Neural progenitor cell (in vitro differentiated cells): ENCODE results near the gene SPOP. TPM values are rescaled to one million over a fixed set of nuclear protein-coding genes. Genes with fewer than 3 reads are reported as not detected.

Experiments
- DNase-seq: peaks from one replicate; pipeline ENCODE4 v3.0.0-alpha.2; 2016; ENCODE audit warnings: low spot score
- H2AFZ ChIP-seq: fragments of 200-600 bp; sonication (generic); replicated peaks from 2 replicates; pipeline ENCODE4 v1.6.1; 2016; ENCODE audit warnings: antibody characterized with exemption
- H3F3A ChIP-seq: fragments of 200-600 bp; sonication (generic); 2 replicates; pipeline ENCODE4 v1.6.1; 2016; ENCODE audit warnings: antibody characterized with exemption, low read depth
- H3K27ac ChIP-seq: fragments of 200-600 bp; sonication (generic); 2 replicates; pipeline ENCODE4 v1.5.1; 2016; ENCODE audit warnings: mild to moderate bottlenecking
- H3K27me3 ChIP-seq: fragments of 200-600 bp; sonication (generic); 2 replicates; pipeline ENCODE4 v1.6.1; 2016; ENCODE audit warnings: mild to moderate bottlenecking, moderate library complexity
- H3K36me3 ChIP-seq: fragments of 200-600 bp; sonication (generic); 2 replicates; pipeline ENCODE4 v1.5.1; 2016
- H3K4me1 ChIP-seq: fragments of 200-600 bp; sonication (generic); 2 replicates; pipeline ENCODE4 v1.6.1; 2016; ENCODE audit warnings: mixed run types
- H3K4me2 ChIP-seq: fragments of 200-600 bp; sonication (generic); 2 replicates; pipeline ENCODE4 v1.6.1; 2016
- H3K4me3 ChIP-seq: fragments of 200-600 bp; sonication (generic); 2 replicates; pipeline ENCODE4 v1.5.1; 2016
- H3K79me2 ChIP-seq: fragments of 200-600 bp; sonication (generic); 2 replicates; pipeline ENCODE4 v1.6.1; 2016; ENCODE audit warnings: low read depth
- H3K9ac ChIP-seq: fragments of 200-600 bp; sonication (generic); 2 replicates; pipeline ENCODE4 v1.6.1; 2016
- H3K9me3 ChIP-seq: fragments of 200-600 bp; sonication (generic); 2 replicates; pipeline ENCODE4 v1.5.1; 2016; ENCODE audit warnings: low read depth
- H4K20me1 ChIP-seq: fragments of 200-600 bp; sonication (generic); 2 replicates; pipeline ENCODE4 v1.6.1; 2016; ENCODE audit warnings: low read depth
- H3K27ac Mint-ChIP-seq: 3 replicates; pipeline ENCODE4 v1.8.0; 2021; ENCODE audit warnings: mixed read lengths
- H3K27me3 Mint-ChIP-seq: 2 replicates; pipeline ENCODE4 v1.8.0; 2022; ENCODE audit warnings: low read depth, mild to moderate bottlenecking, inconsistent platforms, moderate library complexity, mixed read lengths; ENCODE audit not compliant: insufficient read depth
- H3K36me3 Mint-ChIP-seq: 3 replicates; pipeline ENCODE4 v1.8.0; 2021; ENCODE audit warnings: mixed read lengths
- H3K4me1 Mint-ChIP-seq: 3 replicates; pipeline ENCODE4 v1.8.0; 2021; ENCODE audit warnings: mixed read lengths
- H3K4me3 Mint-ChIP-seq: 3 replicates; pipeline ENCODE4 v1.8.0; 2021; ENCODE audit warnings: mild to moderate bottlenecking, moderate library complexity, mixed read lengths
- H3K9me3 Mint-ChIP-seq: 3 replicates; pipeline ENCODE4 v1.8.0; 2020; ENCODE audit warnings: mixed read lengths
- CTCF ChIP-seq: fragments of 200-600 bp; sonication (generic); IDR thresholded peaks from 2 replicates; pipeline ENCODE4 v1.5.1; 2017; ENCODE audit warnings: antibody characterized with exemption, mild to moderate bottlenecking
- EZH2 ChIP-seq: fragments of 200-600 bp; sonication (generic); IDR thresholded peaks from 2 replicates; pipeline ENCODE4 v1.6.1; 2017; ENCODE audit warnings: antibody characterized with exemption, mild to moderate bottlenecking, moderate library complexity
- EZH2phosphoT487 ChIP-seq: fragments of 200-600 bp; sonication (generic); IDR thresholded peaks from 2 replicates; pipeline ENCODE4 v1.6.1; 2017; ENCODE audit warnings: antibody characterized with exemption
- total RNA-seq: library from RNA; depleted of rRNA; stranded (reverse); fragments of >200 nt; gene quantifications from 2 replicates; pipeline ENCODE4 v1.2.3, GENCODE V29; 2015; ENCODE audit warnings: low replicate concordance

SPOP gene
- total RNA-seq, 1 donor from 2014 or later, result 40.3 TPM

- Mint-ChIP-seq H3K27me3 (peaks cover 34% of the 10 kb centered on the region), H3K4me1 (peaks cover 12% of the 10 kb centered on the region), H3K36me3 (no peaks in the 10 kb centered on the region), H3K9me3 (no peaks in the 10 kb centered on the region), H3K27ac (no peak overlapping the region), H3K4me3 (no peak overlapping the region)
- no peak overlapping the region for H3K9ac ChIP-seq
- H3K27me3 ChIP-seq, result peaks cover 48% of the 10 kb centered on the region
- peaks cover 30% of the 10 kb centered on the region for H3F3A ChIP-seq
- TF ChIP-seq EZH2 (no peak), CTCF (no peak), EZH2phosphoT487 (no peak)
- H3K4me2 ChIP-seq, result no peak overlapping the region
- no peak overlapping the region for H3K4me3 ChIP-seq
- H3K9me3 ChIP-seq, result no peaks in the 10 kb centered on the region
- H3K4me1 ChIP-seq, result peaks cover 9% of the 10 kb centered on the region
- no peak overlapping the region for H3K27ac ChIP-seq
- DNase-seq, result no peak
- no peak overlapping the region for H2AFZ ChIP-seq
- no peaks in the 10 kb centered on the region for H3K79me2 ChIP-seq
- H4K20me1 ChIP-seq, result no peaks in the 10 kb centered on the region
- H3K36me3 ChIP-seq, result no peaks in the 10 kb centered on the region
Observed at GRCh38 chr17:49566668-49567071, 111.2 kb downstream of the SPOP start.

GRCh38 chr17:49565948-49566491 lies 111.9 kb downstream of the SPOP start:
- no peak overlapping the region for H3K27ac ChIP-seq
- no peak overlapping the region for H3K27ac Mint-ChIP-seq
- no peak for DNase-seq

GRCh38 chr17:49564638-49565037 lies 113.3 kb downstream of the SPOP start:
- Histone ChIP-seq H3K9ac (no peak overlapping the region), H4K20me1 (no peaks in the 10 kb centered on the region), H2AFZ (no peak overlapping the region), H3K4me3 (no peak overlapping the region), H3K27me3 (peaks cover 29% of the 10 kb centered on the region), H3K36me3 (no peaks in the 10 kb centered on the region), H3K4me2 (no peak overlapping the region), H3K79me2 (no peaks in the 10 kb centered on the region), H3K27ac (no peak overlapping the region), H3K4me1 (peaks cover 5% of the 10 kb centered on the region), H3F3A (peaks cover 12% of the 10 kb centered on the region), H3K9me3 (no peaks in the 10 kb centered on the region)
- Mint-ChIP-seq H3K9me3 (no peaks in the 10 kb centered on the region), H3K4me1 (peaks cover 5% of the 10 kb centered on the region), H3K4me3 (no peak overlapping the region), H3K27ac (no peak overlapping the region), H3K36me3 (no peaks in the 10 kb centered on the region), H3K27me3 (peaks cover 23% of the 10 kb centered on the region)
- no peak for TF ChIP-seq EZH2phosphoT487
- no peak for TF ChIP-seq EZH2
- no peak for TF ChIP-seq CTCF
- DNase-seq, result no peak

More at GRCh38 chr17:49565948-49566491, 111.9 kb downstream of the SPOP start:
- Histone ChIP-seq H3K27me3 (peaks cover 42% of the 10 kb centered on the region), H4K20me1 (no peaks in the 10 kb centered on the region), H3K4me3 (no peak overlapping the region), H3K4me1 (peaks cover 9% of the 10 kb centered on the region), H3K79me2 (no peaks in the 10 kb centered on the region), H3K9me3 (no peaks in the 10 kb centered on the region), H3K36me3 (no peaks in the 10 kb centered on the region), H3K4me2 (peak overlapping the region; percentile 29), H3F3A (peaks cover 23% of the 10 kb centered on the region), H2AFZ (no peak overlapping the region), H3K9ac (no peak overlapping the region)
- peaks cover 27% of the 10 kb centered on the region for H3K27me3 Mint-ChIP-seq
- H3K36me3 Mint-ChIP-seq, result no peaks in the 10 kb centered on the region
- no peaks in the 10 kb centered on the region for H3K9me3 Mint-ChIP-seq
- no peak for TF ChIP-seq EZH2
- no peak for TF ChIP-seq EZH2phosphoT487
- no peak for TF ChIP-seq CTCF
- H3K4me1 Mint-ChIP-seq, result peaks cover 7% of the 10 kb centered on the region
- H3K4me3 Mint-ChIP-seq, result peak overlapping the region; percentile 15
